Mesothelial cell of epicardium (in vitro differentiated cells): ENCODE results near the gene LGALS12. TPM values are rescaled to one million over a fixed set of nuclear protein-coding genes. Genes with fewer than 3 reads are reported as not detected.

Source experiments
- DNase-seq, 2 experiments: peaks; one replicate each; pipeline ENCODE4 v3.0.0; 2021; ENCODE audit warnings: low spot score in 2 of 2; ENCODE audit not compliant: unreplicated experiment in 2 of 2
- H3K27ac Mint-ChIP-seq: 2 replicates; pipeline ENCODE4 v1.8.0; 2021; ENCODE audit warnings: mixed read lengths
- H3K27me3 Mint-ChIP-seq: 2 replicates; pipeline ENCODE4 v1.8.0; 2021; ENCODE audit warnings: low read depth, mixed read lengths
- H3K36me3 Mint-ChIP-seq: 2 replicates; pipeline ENCODE4 v1.8.0; 2021; ENCODE audit warnings: mixed read lengths
- H3K4me1 Mint-ChIP-seq: 2 replicates; pipeline ENCODE4 v1.8.0; 2021; ENCODE audit warnings: mixed read lengths
- H3K4me3 Mint-ChIP-seq: 2 replicates; pipeline ENCODE4 v1.8.0; 2021; ENCODE audit warnings: mild to moderate bottlenecking, moderate library complexity, mixed read lengths
- H3K9me3 Mint-ChIP-seq: 2 replicates; pipeline ENCODE4 v1.8.0; 2021; ENCODE audit warnings: mixed read lengths
- CTCF ChIP-seq: fragments of 200-600 bp; sonication (generic); IDR thresholded peaks from one replicate; pipeline ENCODE4 v1.5.0; 2021; ENCODE audit warnings: antibody characterized with exemption; ENCODE audit not compliant: unreplicated experiment
- total RNA-seq: library from RNA; stranded (reverse); gene quantifications from 3 replicates; pipeline ENCODE4 v1.2.1, GENCODE V29; 2021

The LGALS12 gene
- total RNA-seq, 1 donor from 2014 or later: 0.58 TPM

DNA sequence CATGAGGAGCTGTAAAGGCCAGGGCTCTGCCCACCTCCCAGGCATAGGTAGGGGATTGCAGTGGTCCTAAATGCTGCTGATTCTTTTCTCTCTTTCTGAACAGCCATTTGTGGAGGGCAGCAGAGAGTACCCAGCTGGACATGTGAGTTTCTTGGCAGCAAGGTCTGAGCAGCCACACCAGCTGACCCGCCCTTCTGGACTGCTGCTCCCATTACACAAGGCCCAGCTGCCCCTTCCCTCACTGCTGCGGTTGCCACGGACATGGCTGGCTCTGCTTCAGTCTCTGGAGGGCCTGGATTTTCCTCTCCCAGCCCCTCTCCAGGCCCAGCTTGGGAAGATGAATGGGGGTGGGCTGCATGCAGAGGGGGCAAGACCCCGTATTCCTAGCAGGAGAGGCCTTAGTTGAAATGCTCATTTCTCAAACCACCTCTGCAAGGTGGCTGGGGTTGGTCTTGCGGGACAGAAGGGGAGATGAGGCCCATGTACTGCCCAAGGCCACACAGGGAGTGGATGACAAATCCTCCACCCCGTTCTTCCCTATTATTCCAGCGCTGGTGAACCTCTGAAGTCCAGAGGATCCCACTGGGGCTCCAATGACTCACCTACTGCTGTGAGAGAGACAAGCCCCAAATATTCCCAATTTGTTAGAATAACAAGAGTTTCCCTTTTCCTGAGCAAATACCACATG, 4.6 kb downstream of the LGALS12 start:
- Mint-ChIP-seq H3K9me3 (no peaks in the 10 kb centered on the region), H3K27ac (no peak overlapping the region), H3K4me3 (no peak overlapping the region), H3K36me3 (no peaks in the 10 kb centered on the region), H3K27me3 (no peaks in the 10 kb centered on the region), H3K4me1 (peaks cover 5% of the 10 kb centered on the region)
- no peak for DNase-seq
- no peak for TF ChIP-seq CTCF

- Mint-ChIP-seq H3K4me1 (peaks cover 5% of the 10 kb centered on the region), H3K27ac (no peak overlapping the region), H3K36me3 (no peaks in the 10 kb centered on the region), H3K4me3 (no peak overlapping the region), H3K27me3 (no peaks in the 10 kb centered on the region), H3K9me3 (no peaks in the 10 kb centered on the region)
- DNase-seq: no peak
- no peak for TF ChIP-seq CTCF
Observed at GRCh38 chr11:63511048-63511748, 5.3 kb downstream of the LGALS12 start.

GRCh38 chr11:63512816-63513215, 6.9 kb downstream of the LGALS12 start:
- TF ChIP-seq CTCF: no peak
- Mint-ChIP-seq H3K4me3 (no peak overlapping the region), H3K4me1 (no peaks in the 10 kb centered on the region), H3K36me3 (no peaks in the 10 kb centered on the region), H3K27me3 (no peaks in the 10 kb centered on the region), H3K9me3 (no peaks in the 10 kb centered on the region), H3K27ac (no peak overlapping the region)
- DNase-seq: no peak

DNA sequence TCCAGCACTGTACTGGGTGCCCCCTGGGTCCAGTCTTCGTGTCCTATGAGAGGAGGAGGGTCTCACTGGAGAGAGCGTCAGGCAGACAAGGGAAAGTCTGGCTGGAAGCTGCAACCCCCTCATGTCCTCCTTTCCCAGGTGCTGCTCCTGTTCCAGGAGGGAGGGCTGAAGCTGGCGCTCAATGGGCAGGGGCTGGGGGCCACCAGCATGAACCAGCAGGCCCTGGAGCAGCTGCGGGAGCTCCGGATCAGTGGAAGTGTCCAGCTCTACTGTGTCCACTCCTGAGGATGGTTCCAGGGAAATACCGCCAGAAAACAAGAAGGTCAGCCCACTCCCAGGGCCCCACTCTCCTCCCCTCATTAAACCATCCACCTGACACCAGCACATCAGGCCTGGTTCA, 10.2 kb downstream of the LGALS12 start:
- no peaks in the 10 kb centered on the region for H3K27me3 Mint-ChIP-seq
- no peak overlapping the region for H3K4me3 Mint-ChIP-seq
- no peak for DNase-seq
- no peak for TF ChIP-seq CTCF
- no peak overlapping the region for H3K27ac Mint-ChIP-seq
- no peaks in the 10 kb centered on the region for H3K36me3 Mint-ChIP-seq
- peaks cover 3% of the 10 kb centered on the region for H3K9me3 Mint-ChIP-seq
- no peaks in the 10 kb centered on the region for H3K4me1 Mint-ChIP-seq

- TF ChIP-seq CTCF: no peak
- Mint-ChIP-seq H3K27ac (no peak overlapping the region), H3K9me3 (peaks cover 3% of the 10 kb centered on the region), H3K4me3 (no peak overlapping the region), H3K36me3 (no peaks in the 10 kb centered on the region), H3K4me1 (no peaks in the 10 kb centered on the region), H3K27me3 (no peaks in the 10 kb centered on the region)
- no peak for DNase-seq
Observed at GRCh38 chr11:63517156-63517555, 11.3 kb downstream of the LGALS12 start.
